Midbrain (tissue), 1 donor: Measurements from ENCODE around the gene PARD3B.

Experiments
- DNase-seq: peaks from one replicate; lab custom pipeline; 2025; lab: John Stamatoyannopoulos, UW

Gene PARD3B

DNA sequence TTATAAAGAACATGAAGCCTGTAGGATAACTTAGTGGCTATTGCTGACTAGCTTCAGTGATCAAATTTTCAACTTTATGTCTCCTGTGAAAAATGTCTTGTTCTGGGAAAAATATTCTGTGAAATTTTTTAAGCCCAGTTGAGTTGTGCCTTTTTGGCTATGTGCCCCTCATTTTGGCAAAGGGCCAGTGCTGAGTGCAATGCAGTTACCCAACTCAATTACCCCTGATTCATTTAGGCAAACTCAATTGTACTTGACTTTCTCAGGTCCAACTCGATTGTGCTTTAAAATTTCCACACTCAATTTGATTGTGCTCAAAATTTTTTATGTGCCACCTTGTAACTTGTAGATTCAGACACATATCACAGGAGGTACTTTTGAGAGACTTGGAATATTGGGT, 588.3 kb downstream of the PARD3B start:
- DNase-seq: no peak

DNA sequence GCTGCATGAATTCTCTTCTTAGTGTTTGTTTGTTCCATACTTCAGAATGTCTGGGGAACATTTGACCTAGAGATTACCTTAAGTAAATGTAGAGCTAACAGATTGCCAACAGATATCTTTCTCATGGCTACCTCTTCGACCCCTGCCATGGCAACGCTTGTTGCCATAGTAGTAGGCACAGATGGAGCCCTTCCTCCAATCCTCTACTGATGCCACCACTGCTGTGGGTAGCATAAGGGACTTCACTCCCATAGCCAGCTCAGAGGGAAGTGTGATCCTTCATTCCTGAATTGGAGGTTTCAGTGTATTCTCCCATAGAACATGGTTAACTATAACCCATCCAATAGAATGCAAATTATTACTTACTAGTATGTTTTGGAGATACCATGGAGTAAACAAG, 593.5 kb downstream of the PARD3B start:
- no peak for DNase-seq

DNA sequence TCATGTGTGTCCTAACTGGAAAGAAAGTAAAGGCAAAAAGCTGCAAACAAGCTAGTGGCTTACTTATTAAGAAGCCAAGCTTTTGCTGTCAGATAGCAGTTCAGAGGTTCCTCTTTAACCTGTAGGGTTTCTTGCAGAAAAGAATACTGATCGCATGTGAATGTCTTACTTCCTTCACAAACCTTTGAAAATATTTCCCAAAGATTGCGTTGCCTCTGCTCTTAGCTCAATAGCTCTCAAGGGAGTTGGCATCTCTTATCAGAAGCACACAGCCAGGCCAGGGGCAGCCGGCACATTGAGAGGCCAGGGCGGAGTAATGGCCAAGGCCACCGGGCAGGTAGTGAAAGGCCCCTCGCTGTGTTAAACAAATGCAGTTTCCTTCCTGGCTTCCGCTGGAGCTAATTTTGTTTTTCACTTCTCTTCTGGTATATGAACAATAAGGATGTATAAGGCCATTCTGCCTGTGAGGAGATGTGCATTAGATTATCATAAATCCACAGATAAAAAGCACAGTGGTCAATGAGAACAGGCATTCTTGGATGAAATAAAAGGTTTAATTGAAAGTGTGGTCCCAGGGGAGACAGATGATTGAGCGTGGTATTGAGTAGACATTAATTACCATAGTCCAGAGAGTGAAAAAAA, 594.7 kb downstream of the PARD3B start:
- no peak for DNase-seq

DNA sequence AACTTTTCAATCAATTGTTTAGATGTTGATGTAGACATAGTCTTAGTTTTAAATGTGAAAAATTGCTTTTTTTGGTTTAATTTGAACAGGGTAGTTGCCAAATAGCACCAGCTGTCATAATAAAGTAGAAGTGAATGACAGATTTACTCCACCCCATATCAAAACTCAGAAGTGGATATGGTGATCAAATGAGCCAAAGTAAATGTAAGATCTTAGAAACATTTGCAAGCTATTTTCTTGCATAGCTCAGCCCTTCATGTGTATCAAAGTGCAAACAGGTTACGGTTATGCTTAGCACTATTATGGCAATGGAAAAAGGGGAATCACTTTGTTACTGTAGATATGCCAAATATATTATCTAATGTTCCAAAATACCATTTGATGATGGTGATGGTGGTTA, 596.1 kb downstream of the PARD3B start:
- no peak for DNase-seq

DNA sequence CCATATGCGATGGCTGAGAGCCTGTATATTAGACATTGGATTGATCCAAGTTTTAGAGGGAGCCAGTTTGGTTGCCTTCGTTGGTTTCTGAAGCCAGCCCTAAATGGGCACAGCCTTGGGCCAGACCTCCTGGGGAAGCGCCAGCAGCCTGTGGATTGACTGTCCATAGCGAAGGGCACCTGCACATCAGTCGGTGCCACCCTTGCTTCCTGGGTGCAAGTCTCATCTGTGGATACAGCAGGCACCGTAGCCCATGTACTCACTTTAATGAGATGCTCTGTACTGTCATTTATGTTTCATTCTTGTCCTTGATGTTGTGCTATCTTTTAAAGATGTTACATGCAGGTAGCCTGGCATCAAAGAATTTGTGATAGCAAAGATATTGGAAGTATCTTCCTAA, 600.6 kb downstream of the PARD3B start:
- no peak for DNase-seq

DNA sequence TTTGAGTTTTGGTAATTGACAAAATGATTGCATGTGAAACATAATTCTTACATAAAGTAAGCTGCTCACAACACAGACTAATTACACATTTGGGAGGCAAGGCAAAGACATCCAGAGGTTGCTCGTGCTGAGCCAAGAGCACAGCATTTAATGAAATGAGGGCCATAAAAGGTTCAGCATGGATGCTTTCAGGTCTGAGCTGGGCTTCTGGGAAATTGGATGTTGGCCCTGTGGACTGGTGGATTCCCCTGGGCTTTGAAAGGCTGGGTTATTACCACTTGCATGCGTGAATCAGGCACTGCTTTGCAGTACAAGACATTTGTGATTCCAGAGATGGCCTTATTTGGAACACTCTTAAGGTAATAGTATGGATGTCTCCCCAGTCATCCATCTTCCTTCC, 603.5 kb downstream of the PARD3B start:
- DNase-seq: no peak

DNA sequence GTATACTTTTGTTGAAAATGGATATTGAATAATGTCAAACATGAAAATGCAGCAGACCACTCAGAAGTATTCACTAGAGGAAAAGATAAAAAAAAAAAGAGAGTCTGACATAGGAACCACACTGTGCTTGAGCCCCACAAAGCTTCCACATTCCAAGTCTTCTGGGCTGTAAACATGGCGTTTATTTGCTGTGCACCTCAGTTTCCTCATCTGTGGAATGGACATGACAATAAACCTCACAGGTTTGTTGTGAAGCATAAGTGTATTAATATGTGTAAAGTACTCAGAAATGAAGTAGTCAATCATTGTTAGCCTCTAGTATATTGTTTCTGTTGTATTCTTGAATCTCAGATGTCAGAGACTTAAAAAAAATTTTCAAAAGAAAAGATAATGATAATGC, 611.2 kb downstream of the PARD3B start:
- no peak for DNase-seq

DNA sequence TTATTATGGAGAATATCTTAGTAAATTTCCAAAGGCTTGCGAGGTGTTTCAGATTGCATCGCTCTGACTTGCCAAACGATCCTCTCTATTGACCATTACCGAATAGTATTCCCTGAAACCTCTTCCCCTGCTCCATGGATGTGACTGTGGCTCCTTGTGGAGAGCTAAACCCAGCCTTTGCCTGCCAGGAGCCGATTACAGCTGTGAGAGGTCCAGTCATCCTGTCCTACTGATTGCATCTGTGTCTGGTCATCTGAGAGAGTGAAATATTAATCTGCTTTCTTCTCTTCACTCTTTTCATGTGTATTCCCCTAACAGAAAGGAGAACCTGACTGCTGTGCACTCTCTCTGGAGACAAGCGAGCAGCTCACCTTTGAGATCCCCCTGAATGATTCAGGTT, 613.1 kb downstream of the PARD3B start:
- no peak for DNase-seq

DNA sequence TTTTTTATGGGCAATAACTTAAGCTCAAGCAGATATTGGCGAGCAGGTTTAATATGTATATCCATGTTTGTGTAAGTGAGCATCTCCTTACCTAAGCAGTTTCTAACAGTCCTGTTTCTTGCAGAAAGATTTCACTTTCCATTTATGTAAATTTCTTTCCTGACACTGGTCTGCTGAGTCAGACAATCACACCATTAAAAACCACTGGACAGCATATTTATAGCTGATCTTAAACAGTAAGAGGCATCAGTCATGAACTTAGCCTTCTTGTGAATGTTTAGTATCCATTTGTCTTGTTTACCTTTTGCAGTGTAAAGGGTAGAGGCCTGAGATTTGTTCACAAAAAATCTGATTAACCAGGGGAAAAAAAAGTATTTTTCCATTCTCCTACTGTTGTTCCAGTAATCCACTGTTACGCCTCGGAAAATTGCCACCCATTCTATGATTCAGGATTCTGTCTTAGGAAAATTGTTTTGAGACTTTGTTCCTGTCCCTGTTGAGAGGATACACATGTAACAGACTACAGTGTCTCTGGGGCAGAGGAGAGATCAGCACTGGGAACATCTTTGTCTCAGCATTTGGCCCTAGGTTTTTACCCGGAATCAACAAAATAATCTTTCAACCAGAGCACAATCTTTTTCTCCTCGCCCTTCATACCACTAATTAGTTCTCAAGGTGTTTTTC, 616.0 kb downstream of the PARD3B start:
- no peak for DNase-seq

DNA sequence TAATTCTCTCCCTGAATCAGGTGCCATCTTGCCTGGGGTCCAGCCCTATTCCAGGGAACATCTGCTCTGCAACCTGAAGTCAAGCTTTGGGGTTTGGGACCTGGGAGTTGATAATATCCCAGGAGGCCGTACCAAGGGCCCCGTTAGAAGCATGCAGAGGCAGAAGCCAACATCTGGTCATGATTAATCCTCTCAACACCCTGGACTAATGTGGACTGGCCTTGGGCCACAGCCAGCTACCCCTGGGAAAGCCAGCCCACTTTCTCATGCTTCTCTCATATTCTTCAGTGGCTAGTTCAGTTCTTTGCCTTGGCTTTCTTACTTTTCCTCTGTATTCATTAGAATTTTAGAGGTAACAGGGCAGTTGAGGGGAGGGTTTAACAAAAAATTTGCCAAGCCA, 621.5 kb downstream of the PARD3B start:
- DNase-seq: no peak

DNA sequence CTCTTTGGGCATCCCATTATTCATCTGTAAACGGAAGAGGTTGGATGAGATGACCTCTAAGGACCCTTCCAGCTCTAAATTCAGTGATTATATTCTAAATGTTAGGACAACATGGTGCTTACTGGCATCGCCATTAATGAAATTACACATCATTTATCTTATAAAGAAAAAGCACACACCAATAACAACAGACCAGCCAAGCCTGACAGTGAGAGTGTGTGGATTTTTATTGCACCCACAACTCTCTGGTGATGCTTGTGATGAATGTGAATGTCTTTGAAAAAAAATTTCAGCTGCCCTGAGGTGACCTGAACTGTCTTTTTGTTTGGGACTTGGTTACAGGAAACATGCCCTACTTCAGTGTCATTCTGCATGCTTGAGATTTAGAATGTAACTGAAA, 623.7 kb downstream of the PARD3B start:
- no peak for DNase-seq

DNA sequence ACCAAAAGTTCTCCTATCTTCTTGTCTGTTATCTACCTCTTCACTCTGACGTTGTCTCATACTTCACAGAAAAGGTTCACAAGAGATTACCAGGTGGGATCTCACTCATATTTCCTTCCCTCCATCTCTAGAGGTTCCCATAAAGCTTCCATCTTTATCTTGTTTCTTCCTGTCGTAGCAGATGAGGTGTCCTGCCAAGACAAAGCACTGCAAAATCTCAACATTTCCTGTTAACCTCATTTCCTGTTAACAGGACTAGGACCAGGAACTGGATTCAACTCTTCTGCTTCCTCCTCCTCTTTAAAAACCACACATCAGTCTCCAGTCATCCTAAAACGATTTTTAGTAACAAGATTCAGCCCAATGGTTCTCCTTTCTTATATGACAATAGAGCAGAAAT, 624.2 kb downstream of the PARD3B start:
- DNase-seq: no peak

DNA sequence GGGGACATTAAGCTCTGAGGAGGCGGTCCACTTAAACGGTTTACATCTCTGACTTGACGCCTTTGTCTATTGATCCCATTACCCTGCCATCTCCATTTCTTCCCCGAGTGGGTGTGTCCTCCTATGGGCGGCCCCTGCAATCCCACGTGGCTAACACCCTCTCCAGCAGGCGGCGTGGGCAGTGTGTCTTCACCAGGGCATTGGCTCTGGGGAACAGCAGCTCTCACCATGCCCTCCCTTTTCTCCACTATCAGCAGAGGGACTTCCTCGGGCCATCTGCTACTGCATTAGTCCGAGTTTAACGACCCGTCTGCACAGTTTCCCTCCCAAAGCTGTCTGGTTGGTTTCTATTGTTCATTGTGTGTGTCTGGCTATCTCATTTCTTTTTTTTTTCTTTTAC, 625.1 kb downstream of the PARD3B start:
- DNase-seq: no peak

DNA sequence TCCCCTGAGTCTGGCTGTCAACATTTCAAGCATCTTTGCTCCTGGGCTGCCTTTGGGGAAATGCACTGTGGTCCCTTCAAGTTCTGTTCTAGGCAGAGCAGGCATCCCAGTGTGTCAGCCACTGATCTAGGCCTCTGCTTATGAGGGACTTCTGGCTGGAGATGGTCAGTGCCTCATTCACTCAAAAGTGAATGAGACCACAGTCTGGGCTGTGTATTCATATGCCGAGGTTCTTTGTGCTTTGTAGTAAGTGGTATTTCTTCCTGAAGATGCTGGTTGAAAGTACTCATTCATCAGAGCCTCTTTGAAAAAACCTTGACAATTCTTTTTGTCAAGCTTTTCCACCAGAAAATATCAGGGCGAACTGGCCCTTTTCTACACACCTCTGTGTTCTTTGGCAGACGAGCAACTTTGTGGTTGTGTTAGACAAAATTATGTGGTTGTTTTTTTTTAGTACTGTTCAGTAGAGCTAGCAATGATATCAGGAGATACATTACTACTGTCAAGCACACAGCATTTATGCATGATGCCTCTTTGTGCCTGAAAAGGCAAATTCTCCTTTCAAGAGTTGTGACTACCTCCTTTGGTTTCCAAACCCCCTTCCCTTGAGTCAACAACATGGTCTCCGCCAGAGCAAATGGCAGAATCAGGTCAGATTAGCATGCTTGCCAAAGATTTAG, 626.1 kb downstream of the PARD3B start:
- no peak for DNase-seq

DNA sequence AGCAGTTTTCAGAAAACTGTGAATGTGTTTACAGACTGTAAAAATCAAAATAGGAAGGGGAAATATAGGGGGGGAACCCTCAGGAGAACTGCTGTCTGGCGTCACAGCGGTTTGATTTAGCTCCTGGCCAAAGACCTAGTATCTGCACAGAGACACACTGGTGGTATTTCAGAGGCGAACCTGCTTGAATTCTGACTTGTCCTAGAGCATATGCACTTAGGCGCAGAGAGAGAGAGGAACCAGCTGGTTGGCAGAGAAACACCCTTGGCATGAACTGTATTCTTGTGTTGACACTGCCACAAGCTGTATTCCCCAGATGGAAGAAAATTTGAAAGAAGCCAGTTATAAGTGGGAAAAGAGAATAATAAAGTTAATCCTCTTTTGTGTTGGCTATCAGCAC, 630.6 kb downstream of the PARD3B start:
- no peak for DNase-seq

DNA sequence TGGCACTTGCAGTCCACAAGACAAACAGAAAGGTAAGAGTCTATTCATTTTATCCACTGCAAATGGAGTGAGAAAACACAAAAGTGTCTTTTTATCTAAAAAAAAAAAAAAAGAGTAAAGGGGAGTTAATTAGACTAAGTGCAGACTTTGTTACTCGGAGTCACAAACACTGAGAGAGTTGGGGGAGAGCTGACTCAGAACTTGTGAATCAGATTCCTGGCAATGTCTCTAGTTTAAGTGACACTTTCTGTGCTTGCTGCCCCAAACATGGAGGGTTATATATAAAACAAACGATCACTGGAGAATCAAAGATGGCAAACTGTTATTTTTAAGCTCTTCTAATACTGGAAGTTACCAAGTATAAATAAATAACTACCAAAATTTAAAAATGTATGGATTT, 631.3 kb downstream of the PARD3B start:
- no peak for DNase-seq

DNA sequence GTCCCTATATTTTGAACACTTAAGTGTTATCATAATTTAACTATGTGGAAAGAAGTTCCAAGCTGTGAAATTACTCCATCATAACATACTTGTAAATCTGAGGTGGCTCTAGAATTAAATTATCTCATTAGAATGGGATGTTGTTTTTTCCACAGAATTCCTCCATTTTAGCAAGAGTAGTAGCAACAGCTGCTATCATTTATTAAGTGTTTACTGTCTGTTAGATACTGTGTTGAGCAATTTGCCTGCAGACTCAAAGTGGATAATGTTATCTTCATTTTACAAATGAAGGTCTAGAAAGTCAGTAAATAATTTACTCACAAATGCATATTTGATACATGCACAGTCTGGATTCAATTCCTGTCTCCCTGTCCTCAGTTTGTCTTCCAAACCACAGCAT, 632.3 kb downstream of the PARD3B start:
- no peak for DNase-seq

DNA sequence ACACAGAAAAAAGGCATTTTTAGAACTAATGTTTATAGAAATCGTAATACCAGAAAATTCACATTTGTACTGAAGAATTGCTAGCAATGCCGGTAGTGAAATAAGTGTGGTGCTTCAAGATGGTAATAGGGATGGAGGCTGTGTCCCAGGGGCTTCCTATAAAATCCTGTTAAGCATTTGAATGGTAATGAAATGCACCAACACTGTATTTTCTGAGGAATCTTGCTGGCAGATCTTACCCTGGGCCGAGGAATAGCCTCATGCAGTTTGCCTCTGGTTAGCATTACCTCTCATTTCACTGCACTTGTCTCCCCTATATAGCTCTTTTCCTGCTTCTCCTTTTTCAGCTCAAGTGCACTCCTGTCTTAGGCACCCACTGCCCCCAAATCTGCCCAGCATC, 635.5 kb downstream of the PARD3B start:
- DNase-seq: no peak

DNA sequence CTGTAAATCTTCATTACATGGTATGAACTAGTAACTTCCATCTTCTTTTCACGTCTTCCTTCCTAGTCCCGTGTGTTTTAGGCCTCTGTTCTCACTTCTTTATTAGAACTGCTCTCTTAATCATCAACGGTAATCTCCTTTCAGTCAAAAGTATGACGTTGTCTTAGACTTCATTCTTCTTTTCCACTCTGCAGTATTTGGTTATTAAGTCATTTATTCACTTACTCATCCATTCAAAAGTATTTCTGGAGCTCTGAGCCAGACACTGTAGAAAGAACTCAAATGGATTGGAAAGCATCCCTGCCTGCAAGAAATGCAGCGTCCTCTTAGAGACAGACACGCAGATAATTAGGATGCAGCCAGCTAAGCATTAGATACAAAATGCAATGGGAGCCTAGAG, 642.5 kb downstream of the PARD3B start:
- DNase-seq: no peak

DNA sequence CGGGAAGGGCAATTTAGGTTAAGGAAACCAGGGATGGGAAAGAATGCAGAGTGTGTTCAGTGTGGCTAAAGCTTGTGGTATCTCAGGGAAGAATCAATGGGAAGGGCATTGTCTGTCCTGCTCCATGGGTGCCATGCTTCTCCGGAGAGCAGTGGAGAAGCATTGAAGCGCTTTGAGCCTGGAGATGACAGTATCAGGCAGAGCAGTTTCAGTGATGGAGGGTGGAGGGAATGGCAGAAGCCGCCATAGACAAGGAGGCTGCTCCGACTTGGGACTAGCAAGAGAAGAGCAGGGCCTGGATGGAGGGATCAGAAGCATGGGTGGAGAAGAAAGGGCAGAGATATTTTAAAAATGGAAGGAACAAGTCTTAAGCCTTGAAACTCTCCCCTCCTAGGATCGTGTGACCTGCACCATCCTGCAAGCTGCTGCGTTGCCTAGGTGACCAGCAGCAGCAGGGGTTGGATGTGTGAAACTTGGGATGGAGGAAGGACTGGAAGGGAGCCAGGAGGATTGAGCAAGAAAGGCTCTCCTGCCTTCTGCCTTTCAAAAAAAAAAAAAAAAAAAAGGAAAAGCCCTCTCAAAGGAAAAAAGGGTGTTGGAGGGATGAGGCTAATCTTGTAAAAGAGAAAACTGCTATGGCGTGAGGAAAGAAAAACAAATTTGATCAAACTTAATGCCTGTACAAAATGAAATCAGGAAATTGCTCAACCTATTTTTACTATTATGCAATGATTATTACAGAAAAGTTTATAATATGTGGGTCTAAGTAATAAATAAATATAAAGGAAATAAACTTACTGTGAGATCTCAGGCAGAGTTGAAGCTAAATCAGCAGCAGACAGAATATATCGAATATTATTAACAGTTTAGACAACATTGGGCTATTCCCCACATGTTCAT, 643.2 kb downstream of the PARD3B start:
- peak; percentile 56 for DNase-seq

DNA sequence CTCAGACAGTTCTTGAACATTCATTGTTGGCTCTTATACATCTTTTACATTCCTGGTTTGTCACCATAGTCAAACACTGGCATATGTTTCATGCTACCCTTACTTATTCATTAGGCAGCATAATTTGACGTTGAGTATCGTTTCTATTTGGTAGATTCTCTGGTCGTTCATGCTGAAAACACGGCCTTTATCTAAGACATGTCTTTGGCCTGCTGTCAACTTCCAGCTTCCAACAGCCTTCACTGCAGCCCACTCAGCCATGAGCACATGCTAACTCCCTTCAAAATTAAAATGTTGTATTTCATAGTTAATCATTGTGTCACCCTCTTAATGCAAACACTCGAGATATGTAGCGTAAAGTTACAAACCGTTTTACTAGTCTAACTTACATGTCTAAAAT, 644.0 kb downstream of the PARD3B start:
- no peak for DNase-seq

DNA sequence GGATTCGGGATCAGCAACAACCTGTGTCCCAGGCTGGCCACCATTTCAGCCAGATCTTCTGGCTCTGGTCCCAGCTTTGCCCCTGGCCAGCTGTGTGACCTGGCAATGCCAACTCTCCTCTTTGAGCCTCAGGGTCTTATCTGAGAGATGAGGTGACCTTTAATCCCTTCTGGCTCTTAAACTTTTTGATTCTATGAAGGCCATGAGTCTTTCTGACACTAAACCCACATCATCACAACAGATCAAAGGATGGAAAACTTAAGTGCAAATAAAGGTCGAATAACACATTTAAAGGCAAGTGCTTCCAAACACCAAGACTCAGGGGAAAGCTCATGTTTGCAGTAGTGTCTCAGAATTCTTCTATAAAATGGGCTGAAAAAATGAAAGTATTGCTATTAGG, 645.3 kb downstream of the PARD3B start:
- DNase-seq: no peak
